Cardiac muscle cell (in vitro differentiated cells and primary cell): Measurements from ENCODE around the gene GJB2. TPM values are rescaled to one million over a fixed set of nuclear protein-coding genes. Genes with fewer than 3 reads are reported as not detected.
A peak's percentile ranks its signal among the peaks of the same experiment; 100 is the strongest.

Source experiments
- DNase-seq, 2 donors: peaks; one replicate each; pipeline versions ENCODE4 v3.0.0 to v3.0.0-alpha.2; 2010 to 2017; ENCODE audit warnings: low read depth in 1 of 2, low spot score in 1 of 2
- H3K27ac ChIP-seq: fragments of 200-600 bp; sonication (generic); 2 replicates; pipeline ENCODE4 v1.5.1; 2016
- H3K27me3 ChIP-seq: fragments of 200-600 bp; sonication (generic); 2 replicates; pipeline ENCODE4 v1.6.0; 2016; ENCODE audit warnings: control low read depth
- H3K36me3 ChIP-seq: fragments of 200-600 bp; sonication (generic); 2 replicates; pipeline ENCODE4 v1.5.1; 2016; ENCODE audit warnings: control low read depth
- H3K4me1 ChIP-seq: fragments of 200-600 bp; sonication (generic); 2 replicates; pipeline ENCODE4 v1.8.1; 2017; ENCODE audit warnings: low read depth, mild to moderate bottlenecking, mixed run types
- H3K4me3 ChIP-seq: fragments of 200-600 bp; sonication (generic); 2 replicates; pipeline ENCODE4 v1.5.1; 2016; ENCODE audit warnings: mild to moderate bottlenecking
- H3K9me3 ChIP-seq: fragments of 200-600 bp; sonication (generic); 2 replicates; pipeline ENCODE4 v1.5.1; 2017; ENCODE audit warnings: low read depth, mild to moderate bottlenecking, control low read depth
- CTCF ChIP-seq: IDR thresholded peaks from 2 replicates; pipeline ENCODE4 v1.5.1; 2012; ENCODE audit warnings: low read depth, mild to moderate bottlenecking, low read length
- polyA plus RNA-seq: library from polyadenylated mRNA; unstranded; fragments of >200 nt; fragmentation: Nextera tagmentation; extraction: Ambion mirVana; gene quantifications from 2 replicates; pipeline ENCODE4 v1.2.1, GENCODE V29; 2016
- total RNA-seq: library from RNA; depleted of rRNA; stranded (reverse); fragments of >200 nt; gene quantifications from 2 replicates; pipeline ENCODE4 v1.2.3, GENCODE V29; 2016

The GJB2 gene
- total and polyA plus RNA-seq, 2 experiments from 2014 or later: 2.9 to 6.6 TPM

GRCh38 chr13:20148501-20149183 lies 44.1 kb downstream of the GJB2 start:
- Histone ChIP-seq H3K27me3 (no peaks in the 10 kb centered on the region), H3K4me1 (peaks cover 79% of the 10 kb centered on the region), H3K4me3 (no peak overlapping the region), H3K9me3 (no peaks in the 10 kb centered on the region), H3K27ac (peak overlapping the region; percentile 89), H3K36me3 (no peaks in the 10 kb centered on the region)
- no peak for TF ChIP-seq CTCF
- DNase-seq: no peak

- Histone ChIP-seq H3K4me3 (no peak overlapping the region), H3K27me3 (no peaks in the 10 kb centered on the region), H3K9me3 (no peaks in the 10 kb centered on the region), H3K4me1 (peaks cover 88% of the 10 kb centered on the region), H3K27ac (no peak overlapping the region), H3K36me3 (peaks cover 11% of the 10 kb centered on the region)
- TF ChIP-seq CTCF: no peak
- no peak for DNase-seq
Observed at GRCh38 chr13:20146381-20146780, 46.4 kb downstream of the GJB2 start.

- no peak for TF ChIP-seq CTCF
- Histone ChIP-seq H3K36me3 (peaks cover 11% of the 10 kb centered on the region), H3K4me1 (peaks cover 87% of the 10 kb centered on the region), H3K4me3 (no peak overlapping the region), H3K27me3 (no peaks in the 10 kb centered on the region), H3K27ac (no peak overlapping the region), H3K9me3 (no peaks in the 10 kb centered on the region)
- DNase-seq: no peak
Observed at GRCh38 chr13:20145521-20145920, 47.2 kb downstream of the GJB2 start.

- Histone ChIP-seq H3K4me3 (no peak overlapping the region), H3K27ac (no peak overlapping the region), H3K27me3 (no peaks in the 10 kb centered on the region), H3K4me1 (peaks cover 87% of the 10 kb centered on the region), H3K9me3 (no peaks in the 10 kb centered on the region), H3K36me3 (peaks cover 11% of the 10 kb centered on the region)
- no peak for TF ChIP-seq CTCF
- DNase-seq: no peak
Observed at GRCh38 chr13:20144141-20144850, 48.4 kb downstream of the GJB2 start.

- no peaks in the 10 kb centered on the region for H3K27me3 ChIP-seq
- no peak overlapping the region for H3K4me3 ChIP-seq
- DNase-seq: no peak
Observed at GRCh38 chr13:20142927-20143480, 49.7 kb downstream of the GJB2 start.

More at GRCh38 chr13:20142927-20143480, 49.7 kb downstream of the GJB2 start:
- H3K36me3 ChIP-seq: peaks cover 18% of the 10 kb centered on the region
- no peaks in the 10 kb centered on the region for H3K9me3 ChIP-seq
- H3K4me1 ChIP-seq: peaks cover 85% of the 10 kb centered on the region
- no peak for TF ChIP-seq CTCF
- peak overlapping the region; percentile 94 for H3K27ac ChIP-seq
